Measurements from ENCODE around the gene RPL38.

RPL38 gene

GRCh38 chr17:74227271-74228080, 24.0 kb downstream of the RPL38 start:
- DNase-seq, result no peak

- no peak for DNase-seq
These were observed 25.0 kb downstream of the RPL38 start for GRCh38 chr17:74228306-74228978.

DNA sequence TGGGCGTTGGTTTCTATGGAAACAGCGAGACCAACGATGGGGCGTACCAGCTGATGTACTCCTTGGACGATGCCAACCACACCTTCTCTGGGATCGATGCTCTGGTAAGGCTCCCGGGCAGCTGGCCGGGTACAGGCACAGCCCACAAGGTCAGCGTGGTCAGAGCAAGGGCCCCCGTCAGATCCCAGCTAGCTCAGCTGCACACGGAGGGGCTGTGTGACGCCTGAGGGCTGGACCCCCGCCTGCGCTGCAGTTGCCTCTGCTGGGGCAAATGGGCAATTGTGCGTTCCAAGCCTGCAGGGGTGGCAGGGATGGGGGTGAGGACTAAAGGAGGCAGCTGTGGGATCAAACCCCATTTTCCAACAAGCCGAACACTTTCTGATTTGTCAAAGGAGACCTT, 27.4 kb downstream of the RPL38 start:
- DNase-seq, result no peak

DNA sequence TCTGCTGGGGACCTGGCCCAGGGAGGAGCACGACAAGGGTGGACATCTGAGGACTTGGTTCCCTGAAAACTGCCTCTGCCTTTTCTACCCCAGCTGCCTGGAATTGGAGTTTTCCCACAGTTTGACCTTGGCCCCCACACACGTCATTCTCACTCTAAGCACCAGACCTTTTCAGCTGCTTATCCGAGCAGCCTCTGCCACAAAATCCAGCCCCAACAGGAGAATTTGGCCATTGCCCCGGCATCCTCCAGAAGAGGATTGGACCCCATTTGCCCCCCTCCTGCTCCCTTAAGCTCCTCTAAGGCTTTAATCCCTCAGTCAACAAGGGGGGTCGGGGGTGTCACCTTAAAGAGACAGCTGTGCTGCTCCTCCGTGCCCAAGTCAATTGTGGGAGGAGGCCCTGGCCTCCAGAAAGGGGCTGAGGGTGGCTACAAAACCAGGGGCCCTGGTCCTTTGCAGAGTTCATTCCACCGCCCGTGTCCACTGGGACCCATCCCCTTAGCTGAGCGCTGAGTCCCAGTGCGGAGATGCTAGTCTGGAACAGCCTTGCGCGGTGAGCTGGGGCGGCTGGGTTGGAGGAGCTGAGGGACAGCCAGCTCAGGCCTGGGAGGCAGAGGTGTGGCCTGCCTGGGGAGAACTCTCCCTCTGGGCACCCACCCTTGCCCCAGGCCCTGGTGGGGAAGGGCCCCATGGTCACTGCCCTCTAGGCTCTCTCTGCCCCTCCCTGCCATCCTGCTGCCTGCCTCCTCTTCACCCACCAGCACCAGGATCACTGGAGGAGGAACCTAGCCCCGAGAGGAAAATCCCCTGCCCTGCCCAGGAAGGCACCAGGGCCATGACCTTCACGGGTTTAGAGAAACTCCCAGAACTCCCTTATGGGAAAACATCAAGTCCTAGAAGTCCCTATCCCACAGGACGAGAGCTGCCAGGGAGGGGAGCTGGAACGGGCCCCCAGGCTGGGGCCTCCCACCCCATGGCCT, 28.7 kb downstream of the RPL38 start:
- DNase-seq, result no peak

DNA sequence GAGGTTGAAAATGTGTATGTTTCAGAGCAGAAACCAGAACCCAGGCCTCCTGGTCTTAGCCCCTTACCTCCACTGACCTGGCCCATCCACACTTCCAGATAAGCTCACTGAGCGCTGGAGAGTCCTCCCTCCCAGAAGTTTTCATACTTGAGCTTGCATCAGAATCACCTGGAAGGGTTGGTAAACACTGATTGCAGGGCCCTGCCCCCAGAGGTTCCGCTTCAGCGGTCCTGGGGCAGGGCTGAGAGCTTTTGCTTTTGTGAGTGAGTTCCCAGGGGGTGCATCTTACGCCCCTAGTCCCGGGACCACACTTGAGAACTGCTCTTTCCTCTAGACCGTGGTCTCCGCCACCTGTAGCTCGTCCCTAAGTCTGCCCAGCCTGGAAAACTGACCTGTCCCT, 30.5 kb downstream of the RPL38 start:
- no peak for DNase-seq

DNA sequence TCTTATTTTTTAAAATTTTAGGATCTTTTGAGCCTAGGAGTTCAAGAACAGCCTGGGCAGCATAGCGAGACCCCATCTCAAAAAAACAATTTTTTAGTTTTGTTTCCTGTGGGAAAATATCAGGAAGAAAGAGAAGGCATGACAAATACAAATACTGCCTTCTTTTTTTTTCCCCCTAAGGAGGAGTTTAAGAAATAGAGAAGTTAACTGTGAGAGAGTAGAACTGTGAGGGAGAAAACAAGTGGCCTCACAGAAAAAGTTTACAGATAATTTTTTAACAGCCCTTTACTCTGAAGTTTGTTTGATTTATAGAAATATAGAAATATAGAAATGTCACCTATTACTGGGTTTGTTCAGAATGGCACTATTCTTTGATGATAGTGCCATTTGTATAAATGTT, 31.0 kb downstream of the RPL38 start:
- DNase-seq, result no peak

DNA sequence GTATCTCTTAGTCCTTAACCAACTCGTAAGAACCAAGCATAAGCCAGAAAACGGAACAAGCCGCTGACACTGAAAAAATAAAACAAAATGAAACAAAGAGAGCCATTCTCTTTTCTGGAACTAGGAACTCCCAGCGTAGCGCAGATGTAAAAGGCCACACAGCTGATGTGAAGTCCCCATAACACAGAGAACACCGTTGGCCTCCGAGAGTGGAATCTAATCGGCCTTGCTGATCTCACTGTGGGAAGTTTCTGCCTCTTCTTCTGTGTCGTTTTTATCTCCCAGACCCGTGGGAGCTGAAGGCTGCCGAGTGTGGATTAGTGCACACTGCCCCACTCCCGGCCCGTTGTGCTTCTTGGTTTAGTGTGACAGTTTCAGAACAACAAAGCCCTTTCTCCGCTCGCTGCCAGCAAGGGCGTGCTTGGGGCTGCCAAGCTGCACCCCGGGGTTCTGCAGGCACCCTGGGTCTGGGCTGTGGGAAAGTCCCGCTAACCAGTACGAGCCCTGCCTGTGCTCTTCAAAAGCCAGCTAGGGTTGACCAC, 31.6 kb downstream of the RPL38 start:
- DNase-seq, result no peak

GRCh38 chr17:74235911-74236371, 32.5 kb downstream of the RPL38 start:
- DNase-seq, result no peak

DNA sequence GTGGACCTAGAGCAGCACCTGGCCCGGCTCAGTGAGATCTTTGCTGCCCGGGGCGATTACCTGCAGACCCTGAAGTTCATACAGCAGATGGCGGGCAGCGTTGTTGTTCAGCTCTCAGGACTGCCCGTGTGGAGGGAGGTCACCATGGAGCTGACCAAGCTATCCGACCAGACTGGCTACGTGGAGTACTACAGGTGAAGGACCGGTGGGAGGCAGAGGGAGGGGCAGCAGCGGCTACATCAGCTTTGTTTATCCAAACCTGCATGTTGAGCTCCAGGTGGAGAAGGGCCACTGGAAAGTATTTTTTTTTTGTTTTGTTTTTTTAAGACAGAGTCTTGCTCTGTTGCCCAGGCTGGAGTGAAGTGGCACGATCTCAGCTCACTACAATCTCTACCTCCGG, 33.8 kb downstream of the RPL38 start:
- DNase-seq, result no peak

DNA sequence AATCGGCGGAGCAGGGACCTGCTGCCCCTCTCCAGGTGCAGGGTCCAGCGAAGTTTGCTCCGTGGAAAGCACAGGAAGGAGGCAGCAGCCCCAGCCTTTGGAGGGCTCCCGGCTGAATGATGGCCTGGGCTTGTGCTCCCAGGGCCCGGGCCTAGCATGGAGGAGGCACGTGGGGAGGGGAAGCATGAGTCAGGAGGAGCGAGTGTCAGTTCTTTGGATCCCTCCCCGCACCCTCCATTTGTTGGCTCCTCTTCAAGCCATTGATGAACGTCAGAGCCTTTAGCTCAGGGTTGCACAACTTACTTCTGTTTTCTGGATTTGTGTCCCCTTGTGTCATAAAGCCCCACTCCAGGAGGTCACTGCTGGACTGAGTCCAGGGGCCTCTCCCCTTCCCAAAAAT, 35.7 kb downstream of the RPL38 start:
- no peak for DNase-seq

DNA sequence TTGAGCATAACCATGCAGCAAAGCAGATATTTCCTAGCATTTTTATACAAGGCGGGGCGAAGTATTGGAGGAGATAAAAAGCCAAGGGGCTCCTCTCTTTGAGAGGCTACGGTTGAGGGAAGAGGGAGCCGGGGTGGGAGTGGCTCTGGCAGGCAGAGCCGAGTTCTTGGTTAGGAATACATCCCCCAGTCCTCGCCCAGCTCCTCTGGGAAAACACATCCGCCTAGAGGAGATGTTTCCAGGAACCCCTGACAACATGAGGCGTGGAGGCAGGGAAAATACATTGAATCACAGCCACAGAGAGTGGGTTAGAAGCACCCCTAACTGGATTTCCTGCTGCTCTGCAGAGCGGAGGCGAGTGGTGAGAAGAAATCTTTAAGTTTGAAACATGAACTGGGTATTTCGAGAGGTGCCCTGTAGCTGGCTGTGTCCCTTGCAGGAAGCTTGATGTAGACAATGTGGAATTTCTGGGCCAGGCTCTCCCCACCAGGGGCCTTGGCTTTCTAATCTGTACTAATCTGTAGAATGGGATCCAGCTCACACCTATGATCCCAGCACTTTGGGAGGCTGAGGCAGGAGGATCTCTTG, 37.2 kb downstream of the RPL38 start:
- DNase-seq, result peak; percentile 43

DNA sequence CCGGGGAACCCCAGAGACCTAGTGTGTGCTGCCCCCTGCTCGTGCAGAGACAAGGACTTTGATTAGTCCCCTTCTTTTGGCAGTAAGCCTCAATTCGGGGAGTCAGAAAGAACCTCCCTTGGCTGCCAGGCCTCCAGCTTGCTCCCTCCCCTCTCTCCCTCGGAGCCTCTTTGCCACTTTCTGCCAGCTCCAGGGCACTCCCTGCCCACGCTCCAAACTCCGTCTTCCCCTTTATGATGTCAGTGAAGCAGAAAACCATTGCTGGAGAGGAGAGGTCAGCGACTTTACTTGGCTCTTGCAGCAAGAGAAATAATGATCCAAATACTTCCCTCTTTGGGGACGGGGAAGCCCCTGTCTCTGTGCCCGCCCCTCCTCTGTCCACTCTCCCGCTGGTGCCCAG, 38.0 kb downstream of the RPL38 start:
- DNase-seq, result no peak

- no peak for DNase-seq
These were observed 38.4 kb downstream of the RPL38 start for GRCh38 chr17:74241847-74242246.

- DNase-seq, result no peak
These were observed 39.7 kb downstream of the RPL38 start for GRCh38 chr17:74243013-74243755.

GRCh38 chr17:74244128-74244527, 40.6 kb downstream of the RPL38 start:
- no peak for DNase-seq

DNA sequence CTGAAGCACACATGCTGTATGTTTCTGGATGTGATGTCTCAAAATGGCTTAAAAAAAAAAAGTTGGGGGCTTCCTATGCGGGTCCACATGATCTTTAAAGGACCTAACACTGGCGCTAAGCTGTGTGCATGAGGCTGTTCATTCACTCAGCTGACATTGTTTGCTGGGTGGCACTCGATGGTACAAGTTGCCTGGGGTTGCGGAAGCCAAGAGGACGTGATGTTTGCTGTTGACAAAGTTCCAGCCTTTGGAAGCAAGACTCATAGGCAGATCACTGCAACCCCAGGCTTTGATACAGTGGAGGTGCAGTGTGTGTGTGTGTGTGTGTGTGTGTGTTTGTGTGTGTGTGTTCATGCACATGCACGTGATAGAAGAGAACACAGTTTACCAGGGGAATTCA, 41.1 kb downstream of the RPL38 start:
- no peak for DNase-seq

DNA sequence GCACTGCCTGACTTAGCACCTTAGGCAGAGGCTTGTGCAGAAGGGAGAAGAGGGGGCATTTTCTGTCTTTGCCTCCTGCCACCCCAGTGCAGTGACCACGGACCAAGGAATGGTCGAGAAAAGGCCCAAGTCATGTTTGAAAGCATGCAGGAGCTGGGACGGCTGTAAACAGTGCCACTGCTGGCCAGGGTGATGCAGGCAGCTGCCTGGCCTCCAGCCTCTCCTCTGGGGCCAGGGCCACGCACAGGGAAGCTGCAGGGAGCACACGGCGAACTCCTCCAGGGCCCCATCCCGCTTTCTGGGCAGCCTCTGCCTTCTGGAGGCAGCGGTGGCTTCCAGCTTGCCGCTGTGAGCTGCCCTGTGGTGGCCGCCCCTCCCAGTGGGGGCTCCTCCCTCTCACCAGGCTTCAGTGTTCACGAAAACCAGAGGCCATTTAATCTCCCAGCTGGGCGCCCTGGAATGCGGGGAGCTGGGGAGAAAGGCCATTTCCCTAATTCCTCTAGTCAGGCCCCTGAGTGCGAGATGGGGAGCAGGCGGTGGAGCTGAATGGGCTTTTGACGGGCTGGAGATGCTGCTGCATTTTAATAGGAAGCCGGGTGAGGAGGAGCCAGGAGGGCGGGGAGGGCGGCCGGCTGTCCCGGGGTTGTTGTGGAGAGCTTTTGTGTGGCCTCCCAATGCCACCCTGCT, 41.8 kb downstream of the RPL38 start:
- no peak for DNase-seq

DNA sequence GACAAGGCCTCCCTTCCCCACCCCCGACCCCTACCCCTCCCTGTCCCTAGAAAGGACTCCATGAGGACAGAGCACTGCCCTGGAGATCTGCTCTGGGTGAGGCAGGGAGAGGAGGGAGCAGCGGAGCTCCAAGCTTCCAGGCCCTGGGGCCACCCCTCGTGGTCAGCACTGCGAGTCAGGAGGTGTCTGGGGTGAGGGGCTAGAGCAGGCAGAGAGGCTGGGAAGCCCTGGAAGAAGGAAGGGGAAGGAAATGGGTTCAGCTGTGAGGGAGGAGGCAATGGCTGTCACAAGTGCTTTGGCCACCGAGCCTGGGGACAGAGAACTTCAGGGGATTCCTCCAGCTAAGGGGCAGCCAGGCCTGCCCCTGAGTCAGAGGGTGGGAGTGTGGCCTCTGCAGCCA, 42.4 kb downstream of the RPL38 start:
- DNase-seq, result no peak

DNA sequence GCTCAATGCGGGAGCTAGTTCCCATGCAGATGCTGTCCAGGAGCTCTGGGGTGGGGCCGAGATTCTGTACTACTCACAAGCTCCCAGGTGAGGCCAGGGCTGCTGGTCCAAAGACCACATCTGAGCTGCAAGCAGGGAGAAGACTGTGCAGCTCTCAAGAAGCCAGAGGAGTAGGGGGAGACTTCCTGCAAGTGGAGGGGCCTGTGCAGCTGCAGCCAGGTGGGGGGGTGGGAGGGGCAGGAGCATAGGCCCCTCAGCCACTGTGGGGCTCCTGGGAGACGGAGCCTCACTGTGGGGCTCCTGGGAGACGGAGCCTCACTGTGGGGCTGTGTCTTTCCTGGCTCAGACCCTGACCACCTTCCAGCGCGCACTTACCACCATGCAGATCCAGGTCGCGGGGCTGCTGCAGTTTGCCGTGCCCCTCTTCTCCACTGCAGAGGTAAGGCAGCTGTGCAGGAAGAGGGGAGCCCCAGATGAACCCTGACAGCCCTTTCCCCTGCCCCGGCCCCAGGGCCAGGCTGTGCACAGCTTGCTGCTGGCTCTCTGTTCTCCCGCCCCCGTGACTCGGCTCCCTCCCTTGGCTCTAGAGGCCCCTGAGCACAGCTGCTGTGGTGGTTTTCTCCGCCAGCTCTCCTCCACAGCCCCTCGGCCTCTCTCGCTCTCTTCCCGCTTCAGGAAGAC, 46.3 kb downstream of the RPL38 start:
- DNase-seq, result no peak

DNA sequence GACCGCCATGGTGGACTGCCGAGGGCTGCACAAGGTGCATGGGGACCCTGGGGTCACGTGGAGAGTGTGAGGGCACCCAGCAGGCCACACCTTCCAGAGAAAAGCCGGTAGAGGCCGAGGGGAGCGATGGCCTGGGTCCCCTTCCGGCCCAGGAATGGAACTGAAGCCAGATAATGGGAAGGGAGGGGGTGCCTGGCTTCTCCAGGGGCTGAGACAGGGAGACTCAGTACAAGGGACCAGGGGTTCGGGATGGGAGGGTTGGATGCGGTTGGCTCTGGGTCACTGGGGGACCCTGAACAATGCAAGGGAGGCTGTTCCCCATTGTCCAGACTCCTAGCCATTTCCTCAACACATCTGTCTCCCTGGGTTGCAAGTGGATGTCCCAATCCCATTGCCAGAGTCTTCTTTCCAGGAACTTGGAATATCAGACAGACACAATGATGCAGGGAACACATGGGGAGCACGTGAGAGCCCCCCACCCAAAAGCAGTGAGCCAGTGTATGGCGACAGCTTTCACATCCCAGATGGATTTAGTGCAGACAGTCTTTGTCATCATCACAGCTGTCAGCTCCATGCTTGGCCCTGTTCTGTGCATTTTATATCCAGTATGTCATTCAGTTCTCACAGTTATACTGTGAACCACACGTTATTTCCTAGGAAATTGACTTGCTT, 47.0 kb downstream of the RPL38 start:
- no peak for DNase-seq
